Loucy (cell line): ENCODE measurements around the gene METTL17.

Experiments used
- H2AFZ ChIP-seq: fragments of 200-600 bp; sonication (generic); 2 replicates; pipeline ENCODE4 v1.6.0; 2016; ENCODE audit warnings: antibody characterized with exemption, mild to moderate bottlenecking, low read length, moderate library complexity
- H3F3A ChIP-seq: fragments of 200-600 bp; 2 replicates; pipeline ENCODE4 v1.6.0; 2016; ENCODE audit warnings: antibody characterized with exemption, low read depth, mild to moderate bottlenecking
- H3K27me3 ChIP-seq: fragments of 200-600 bp; sonication (generic); 2 replicates; pipeline ENCODE4 v1.6.1; 2014; ENCODE audit warnings: low read length, mild to moderate bottlenecking; ENCODE audit not compliant: insufficient read depth, poor library complexity, severe bottlenecking
- H3K36me3 ChIP-seq: fragments of 200-600 bp; sonication (generic); 2 replicates; pipeline ENCODE4 v1.6.1; 2016; ENCODE audit warnings: low read length; ENCODE audit not compliant: insufficient read depth
- H3K4me1 ChIP-seq: fragments of 200-600 bp; sonication (generic); 2 replicates; pipeline ENCODE4 v1.5.1; 2014; ENCODE audit warnings: low read length, mild to moderate bottlenecking; ENCODE audit not compliant: insufficient read depth, poor library complexity, severe bottlenecking
- H3K4me2 ChIP-seq: fragments of 200-600 bp; sonication (generic); 2 replicates; pipeline ENCODE4 v1.6.0; 2014; ENCODE audit warnings: antibody characterized with exemption, low read length, low read depth, mild to moderate bottlenecking; ENCODE audit not compliant: poor library complexity, severe bottlenecking
- H3K4me3 ChIP-seq: fragments of 200-600 bp; sonication (generic); 2 replicates; pipeline ENCODE4 v1.5.1; 2014; ENCODE audit warnings: low read length, mild to moderate bottlenecking, mixed read lengths; ENCODE audit not compliant: poor library complexity, severe bottlenecking
- H3K79me2 ChIP-seq: fragments of 200-600 bp; sonication (generic); 2 replicates; pipeline ENCODE4 v1.6.1; 2014; ENCODE audit warnings: low read length; ENCODE audit not compliant: insufficient read depth
- H3K9ac ChIP-seq: fragments of 200-600 bp; sonication (generic); 2 replicates; pipeline ENCODE4 v1.6.0; 2014; ENCODE audit warnings: mild to moderate bottlenecking, low read depth, low read length, moderate library complexity; ENCODE audit not compliant: poor library complexity, severe bottlenecking
- H3K9me2 ChIP-seq: fragments of 200-600 bp; sonication (generic); replicated peaks from 2 replicates; pipeline ENCODE4 v1.6.1; 2016; ENCODE audit warnings: low read depth, low read length, mixed read lengths
- H3K9me3 ChIP-seq: fragments of 200-600 bp; sonication (generic); 2 replicates; pipeline ENCODE4 v1.6.1; 2014; ENCODE audit warnings: mild to moderate bottlenecking, antibody characterized with exemption, low read length, low read depth; ENCODE audit not compliant: insufficient read depth
- H4K20me1 ChIP-seq: fragments of 200-600 bp; sonication (generic); 2 replicates; pipeline ENCODE4 v1.6.0; 2014; ENCODE audit warnings: antibody characterized with exemption, low read length, mild to moderate bottlenecking; ENCODE audit not compliant: insufficient read depth, poor library complexity, severe bottlenecking
- EZH2phosphoT487 ChIP-seq: fragments of 200-600 bp; IDR thresholded peaks from 2 replicates; pipeline ENCODE4 v1.6.1; 2018; ENCODE audit warnings: antibody characterized with exemption, mild to moderate bottlenecking, moderate library complexity, borderline replicate concordance
- TF ChIP-seq, protein P1 (sequence below): fragments of 200-600 bp; sonication (generic); conservative IDR thresholded peaks from 2 replicates; pipeline ENCODE4 v1.5.1; 2014; ENCODE audit warnings: mild to moderate bottlenecking, antibody characterized with exemption, low read length

The METTL17 gene

DNA sequence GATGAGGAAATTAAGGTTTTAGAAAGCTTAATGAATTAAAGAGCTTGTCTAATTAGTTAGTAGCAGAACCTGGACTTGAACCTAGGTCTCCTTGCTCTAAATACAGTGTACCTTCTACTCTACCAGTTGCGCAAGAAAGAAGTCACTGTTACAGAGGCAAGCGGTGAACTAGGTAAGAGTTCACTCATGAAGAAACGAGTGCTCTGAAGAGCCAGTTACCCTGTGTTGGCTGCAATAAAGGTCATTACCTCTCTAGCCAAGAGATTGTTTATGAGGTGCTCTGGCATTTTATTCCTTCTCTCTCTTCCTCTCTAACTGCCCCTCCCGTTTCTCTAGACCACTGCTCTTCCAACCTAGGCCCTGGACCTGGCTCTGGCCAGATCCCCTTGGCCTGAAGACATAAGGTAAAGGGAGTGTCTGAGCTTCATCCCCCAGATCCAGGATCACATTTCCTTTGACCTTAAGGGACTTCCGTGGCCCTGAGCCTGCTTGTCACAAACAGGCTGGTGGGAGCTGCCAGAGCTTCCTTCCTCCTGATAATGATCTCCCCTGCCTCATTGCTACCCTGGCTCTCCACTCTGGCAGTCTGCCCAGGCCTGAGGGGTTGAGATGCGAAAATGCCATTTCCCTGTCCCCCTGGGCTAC is 54.3 kb downstream of the METTL17 start:
- Histone ChIP-seq H3K4me1 (peaks cover 34% of the 10 kb centered on the region), H3K9me2 (no peaks in the 10 kb centered on the region), H3F3A (no peaks in the 10 kb centered on the region), H2AFZ (peak overlapping the region; percentile 19; the same call in 1 of the 2 replicates), H3K9me3 (no peaks in the 10 kb centered on the region), H3K4me2 (peak overlapping the region; percentile 66), H3K4me3 (peak overlapping the region; percentile 45), H3K36me3 (no peaks in the 10 kb centered on the region), H3K79me2 (no peaks in the 10 kb centered on the region), H3K9ac (peak overlapping the region; percentile 49), H4K20me1 (no peaks in the 10 kb centered on the region), H3K27me3 (no peaks in the 10 kb centered on the region)
- TF ChIP-seq, protein P1, sequence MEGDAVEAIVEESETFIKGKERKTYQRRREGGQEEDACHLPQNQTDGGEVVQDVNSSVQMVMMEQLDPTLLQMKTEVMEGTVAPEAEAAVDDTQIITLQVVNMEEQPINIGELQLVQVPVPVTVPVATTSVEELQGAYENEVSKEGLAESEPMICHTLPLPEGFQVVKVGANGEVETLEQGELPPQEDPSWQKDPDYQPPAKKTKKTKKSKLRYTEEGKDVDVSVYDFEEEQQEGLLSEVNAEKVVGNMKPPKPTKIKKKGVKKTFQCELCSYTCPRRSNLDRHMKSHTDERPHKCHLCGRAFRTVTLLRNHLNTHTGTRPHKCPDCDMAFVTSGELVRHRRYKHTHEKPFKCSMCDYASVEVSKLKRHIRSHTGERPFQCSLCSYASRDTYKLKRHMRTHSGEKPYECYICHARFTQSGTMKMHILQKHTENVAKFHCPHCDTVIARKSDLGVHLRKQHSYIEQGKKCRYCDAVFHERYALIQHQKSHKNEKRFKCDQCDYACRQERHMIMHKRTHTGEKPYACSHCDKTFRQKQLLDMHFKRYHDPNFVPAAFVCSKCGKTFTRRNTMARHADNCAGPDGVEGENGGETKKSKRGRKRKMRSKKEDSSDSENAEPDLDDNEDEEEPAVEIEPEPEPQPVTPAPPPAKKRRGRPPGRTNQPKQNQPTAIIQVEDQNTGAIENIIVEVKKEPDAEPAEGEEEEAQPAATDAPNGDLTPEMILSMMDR: no peak
- no peak for TF ChIP-seq EZH2phosphoT487
